Caco-2 (cell line): ENCODE data around the gene ANKRD16. TPM values are rescaled to one million over a fixed set of nuclear protein-coding genes. Genes with fewer than 3 reads are reported as not detected.
"Not testable (repeated sequence)": the region's sequence is repeated elsewhere in the genome, so short reads cannot be mapped to it uniquely, and the experiment has no call there.

Experiments used
- BruUV-seq: library from RNA; stranded (reverse); fragments of 400-500 nt; replicated peaks from 2 replicates; lab custom pipeline; 2021; lab: Mats Ljungman, UMichigan
- CTCF ChIA-PET: fragments of 300-600 bp; sonication (Branson Sonifier 250); formaldehyde crosslinking; loops from one replicate; lab custom pipeline; 2022; ENCODE audit warnings: antibody characterized with exemption; lab: Charles Lee
- POLR2A ChIA-PET: fragments of 300-600 bp; sonication (Branson Sonifier 250); formaldehyde crosslinking; loops from one replicate; lab custom pipeline; 2022; ENCODE audit warnings: antibody characterized with exemption; lab: Charles Lee
- DNase-seq, 2 experiments: peaks; one replicate each; pipeline versions ENCODE4 v3.0.0 to v3.0.0-alpha.2; 2020 to 2022
- H3K27me3 ChIP-seq: replicated peaks from 2 replicates; pipeline ENCODE4 v1.6.0; 2011; ENCODE audit warnings: low read length; ENCODE audit not compliant: control insufficient read depth, insufficient read depth
- H3K36me3 ChIP-seq: 2 replicates; pipeline ENCODE4 v1.5.1; 2011; ENCODE audit warnings: low read length; ENCODE audit not compliant: control insufficient read depth, insufficient read depth
- H3K4me1 ChIP-seq: fragments of 250-450 bp; sonication (Bioruptor Pico); 2 replicates; pipeline ENCODE4 v1.5.1; 2020; ENCODE audit warnings: mild to moderate bottlenecking
- H3K4me3 ChIP-seq: 2 replicates; pipeline ENCODE4 v1.5.1; 2011; ENCODE audit warnings: low read depth, mild to moderate bottlenecking, control low read depth, low read length
- H3K9me3 ChIP-seq: fragments of 250-450 bp; sonication (Bioruptor Pico); 2 replicates; pipeline ENCODE4 v1.5.1; 2020; ENCODE audit warnings: mild to moderate bottlenecking, moderate library complexity
- H3K27ac Mint-ChIP-seq: one replicate; pipeline ENCODE4 v1.8.0; 2022; ENCODE audit warnings: mixed read lengths; ENCODE audit not compliant: unreplicated experiment
- H3K27me3 Mint-ChIP-seq: one replicate; pipeline ENCODE4 v1.8.0; 2022; ENCODE audit warnings: mixed read lengths; ENCODE audit not compliant: insufficient read depth, unreplicated experiment
- H3K36me3 Mint-ChIP-seq: one replicate; pipeline ENCODE4 v1.8.0; 2022; ENCODE audit warnings: mild to moderate bottlenecking, mixed read lengths; ENCODE audit not compliant: insufficient read depth, unreplicated experiment
- H3K4me1 Mint-ChIP-seq: one replicate; pipeline ENCODE4 v1.8.0; 2022; ENCODE audit warnings: low read depth, mixed read lengths; ENCODE audit not compliant: unreplicated experiment
- H3K4me3 Mint-ChIP-seq: one replicate; pipeline ENCODE4 v1.8.0; 2022; ENCODE audit warnings: mild to moderate bottlenecking, moderate library complexity, mixed read lengths; ENCODE audit not compliant: unreplicated experiment
- H3K9me3 Mint-ChIP-seq: one replicate; pipeline ENCODE4 v1.8.0; 2022; ENCODE audit warnings: mixed read lengths; ENCODE audit not compliant: unreplicated experiment
- CTCF ChIP-seq, 2 experiments: fragments of 200-600 bp in 1 of 2; IDR thresholded peaks; 1 replicate in 1 of 2; 2 replicates in 1 of 2; pipeline versions ENCODE4 v1.5.1 to v1.8.0; 2011 to 2022; ENCODE audit warnings: antibody characterized with exemption in 1 of 2, control low read depth in 1 of 2, inconsistent platforms in 1 of 2, low read depth in 1 of 2, low read length in 1 of 2, mild to moderate bottlenecking in 1 of 2, moderate library complexity in 1 of 2; ENCODE audit not compliant: insufficient read depth in 1 of 2, severe bottlenecking in 1 of 2, unreplicated experiment in 1 of 2
- intact Hi-C: fragments of 100-400 bp; cut with micrococcal nuclease; formaldehyde crosslinking; loops from one replicate; pipeline ENCODE4 v1.10.0; 2022; ENCODE audit not compliant: unreplicated experiment
- total RNA-seq: library from RNA; stranded (reverse); gene quantifications from 2 replicates; pipeline ENCODE4 v1.2.3, GENCODE V29; 2022

The ANKRD16 gene
- total RNA-seq, 1 experiment from 2014 or later = 20.2 TPM

GRCh38 chr10:5840314-5841307 lies 49.1 kb downstream of the ANKRD16 start:
- Mint-ChIP-seq H3K9me3 (no peaks in the 10 kb centered on the region), H3K27ac (no peak overlapping the region), H3K36me3 (no peaks in the 10 kb centered on the region), H3K4me3 (no peak overlapping the region), H3K4me1 (peaks cover 9% of the 10 kb centered on the region), H3K27me3 (no peaks in the 10 kb centered on the region)
- CTCF ChIA-PET = no interaction called here
- H3K4me1 ChIP-seq = no peaks in the 10 kb centered on the region
- BruUV-seq = no TSS peak
- DNase-seq = no peak
- H3K27me3 ChIP-seq = no peaks in the 10 kb centered on the region
- H3K9me3 ChIP-seq = no peaks in the 10 kb centered on the region
- no peaks in the 10 kb centered on the region for H3K36me3 ChIP-seq
- no peak for TF ChIP-seq CTCF (IDR thresholded peaks at IDR 0.05; ENCODE audit: insufficient read depth in 1 of 2, low read depth in 1 of 2, low read length in 1 of 2, severe bottlenecking in 1 of 2, unreplicated experiment in 1 of 2)
- POLR2A ChIA-PET = no interaction called here
- intact Hi-C loops = no loop called here
- H3K4me3 ChIP-seq = no peak overlapping the region

- H3K4me1 ChIP-seq, H3K4me3 Mint-ChIP-seq, H3K36me3 Mint-ChIP-seq, BruUV-seq, H3K27me3 Mint-ChIP-seq, H3K4me1 Mint-ChIP-seq, H3K4me3 ChIP-seq, H3K27ac Mint-ChIP-seq, DNase-seq, POLR2A ChIA-PET, intact Hi-C loops, H3K9me3 Mint-ChIP-seq, H3K27me3 ChIP-seq, H3K36me3 ChIP-seq, H3K9me3 ChIP-seq: not testable (repeated sequence)
- CTCF ChIA-PET = interaction anchor here (0.9 kb wide), 1 partner anchor 36 kb away, joined by 3 read pairs; no protein-coding TSS in a partner anchor
Measured at GRCh38 chr10:5836181-5836580, 53.5 kb downstream of the ANKRD16 start.

- no TSS peak for BruUV-seq
- POLR2A ChIA-PET = no interaction called here
Measured at GRCh38 chr10:5835446-5836095, 54.1 kb downstream of the ANKRD16 start.

More at GRCh38 chr10:5835446-5836095, 54.1 kb downstream of the ANKRD16 start:
- TF ChIP-seq CTCF (IDR thresholded peaks at IDR 0.05; ENCODE audit: insufficient read depth in 1 of 2, low read depth in 1 of 2, low read length in 1 of 2, severe bottlenecking in 1 of 2, unreplicated experiment in 1 of 2) = no peak
- Mint-ChIP-seq H3K36me3 (peaks cover 5% of the 10 kb centered on the region), H3K27me3 (no peaks in the 10 kb centered on the region), H3K9me3 (no peaks in the 10 kb centered on the region), H3K4me3 (no peak overlapping the region), H3K4me1 (peaks cover 6% of the 10 kb centered on the region), H3K27ac (no peak overlapping the region)
- H3K36me3 ChIP-seq = no peaks in the 10 kb centered on the region
- CTCF ChIA-PET = interaction anchor here (0.9 kb wide), 1 partner anchor 37 kb away, joined by 3 read pairs; no protein-coding TSS in a partner anchor
- no peaks in the 10 kb centered on the region for H3K27me3 ChIP-seq
- H3K9me3 ChIP-seq = no peaks in the 10 kb centered on the region
- peaks cover 8% of the 10 kb centered on the region for H3K4me1 ChIP-seq
- intact Hi-C loops = no loop called here
- no peak for DNase-seq
- H3K4me3 ChIP-seq = no peak overlapping the region
